ENCODE results near the gene PHC2.

The PHC2 gene

GRCh38 chr1:33378976-33379375 lies 51.9 kb downstream of the PHC2 start:
- intact Hi-C loops (cut with DNase I) = no loop called here
- peak in 14 of 42 donors; percentile 31 to 81 (median 53) for DNase-seq

- intact Hi-C loops (cut with DNase I) = no loop called here
- no peak for DNase-seq
Measured at GRCh38 chr1:33378524-33378923, 52.4 kb downstream of the PHC2 start.

GRCh38 chr1:33377756-33378155 lies 53.1 kb downstream of the PHC2 start:
- intact Hi-C loops (cut with DNase I) = no loop called here
- DNase-seq = peak in 1 of 42 donors; percentile 8

GRCh38 chr1:33377013-33377412 lies 53.9 kb downstream of the PHC2 start:
- no peak for DNase-seq
- intact Hi-C loops (cut with DNase I) = no loop called here

- DNase-seq = peak in 1 of 42 donors; percentile 17
- intact Hi-C loops (cut with DNase I) = no loop called here
Measured at GRCh38 chr1:33375316-33375715, 55.6 kb downstream of the PHC2 start.

GRCh38 chr1:33374336-33375105 lies 56.4 kb downstream of the PHC2 start:
- DNase-seq = no peak
- intact Hi-C loops (cut with DNase I) = no loop called here

GRCh38 chr1:33373606-33374005 lies 57.3 kb downstream of the PHC2 start:
- DNase-seq = no peak
- intact Hi-C loops (cut with DNase I) = no loop called here

- DNase-seq = peak in 3 of 42 donors; percentile 22 to 48 (median 45)
- intact Hi-C loops (cut with DNase I) = no loop called here
Measured at GRCh38 chr1:33372677-33373076, 58.2 kb downstream of the PHC2 start.

- no peak for DNase-seq
- intact Hi-C loops (cut with DNase I) = no loop called here
Measured at GRCh38 chr1:33372162-33372561, 58.7 kb downstream of the PHC2 start.

- intact Hi-C loops (cut with DNase I) = no loop called here
- no peak for DNase-seq
Measured at GRCh38 chr1:33371334-33371733, 59.6 kb downstream of the PHC2 start.

GRCh38 chr1:33370827-33371226 lies 60.1 kb downstream of the PHC2 start:
- no peak for DNase-seq
- intact Hi-C loops (cut with DNase I) = no loop called here

GRCh38 chr1:33370301-33370700 lies 60.6 kb downstream of the PHC2 start:
- intact Hi-C loops (cut with DNase I) = no loop called here
- peak in 15 of 42 donors; percentile 42 to 70 (median 52) for DNase-seq

- intact Hi-C loops (cut with DNase I) = loop anchor here (10.0 kb wide), 1 partner anchor 245 kb away; no protein-coding TSS in a partner anchor
- DNase-seq = peak in 1 of 42 donors; percentile 30
Measured at GRCh38 chr1:33369764-33370163, 61.1 kb downstream of the PHC2 start.

GRCh38 chr1:33369081-33369480 lies 61.8 kb downstream of the PHC2 start:
- intact Hi-C loops (cut with DNase I) = loop anchor here (10.0 kb wide), 1 partner anchor 244 kb away; no protein-coding TSS in a partner anchor

GRCh38 chr1:33368431-33368830 lies 62.5 kb downstream of the PHC2 start:
- intact Hi-C loops (cut with DNase I) = loop anchor here (10.0 kb wide), 1 partner anchor 244 kb away; no protein-coding TSS in a partner anchor
- DNase-seq = peak in 3 of 42 donors; percentile 43 to 47 (median 43)

More at GRCh38 chr1:33369081-33369480, 61.8 kb downstream of the PHC2 start:
- DNase-seq = peak in 16 of 42 donors; percentile 20 to 74 (median 55)

- intact Hi-C loops (cut with DNase I) = loop anchor here (2.0 to 10.0 kb wide), 2 partner anchors 73 to 243 kb away; no protein-coding TSS in a partner anchor
- peak; percentile 86 to 97 (median 93) for DNase-seq
Measured at GRCh38 chr1:33367485-33368405, 63.1 kb downstream of the PHC2 start.

GRCh38 chr1:33366762-33367484 lies 64.0 kb downstream of the PHC2 start:
- DNase-seq = peak in 11 of 42 donors; percentile 37 to 65 (median 45)
- intact Hi-C loops (cut with DNase I) = loop anchor here (2.0 to 10.0 kb wide), 2 partner anchors 72 to 242 kb away; no protein-coding TSS in a partner anchor

GRCh38 chr1:33365560-33365997 lies 65.3 kb downstream of the PHC2 start:
- intact Hi-C loops (cut with DNase I) = loop anchor here (10.0 kb wide), 1 partner anchor 241 kb away; no protein-coding TSS in a partner anchor
- DNase-seq = peak in 11 of 42 donors; percentile 34 to 76 (median 54)

- DNase-seq = peak in 2 of 42 donors; percentile 38 to 55
- intact Hi-C loops (cut with DNase I) = loop anchor here (10.0 kb wide), 1 partner anchor 240 kb away; no protein-coding TSS in a partner anchor
Measured at GRCh38 chr1:33364565-33364918, 66.4 kb downstream of the PHC2 start.
